Measurements from ENCODE around the gene TMEM60. TPM values are rescaled to one million over a fixed set of nuclear protein-coding genes. Genes with fewer than 3 reads are reported as not detected.

The TMEM60 gene
- polyA plus RNA-seq, 1 donor (not counting 4 experiments of a cell fraction or from before 2014, with no cell fraction given) = 27.5 TPM

- H3K27ac ChIP-seq (ENCODE audit: control insufficient read depth, insufficient read depth, low read length) = no peak overlapping the region
- DNase-seq (ENCODE audit: low read depth, low spot score) = no peak
- H3K4me3 ChIP-seq (ENCODE audit: control insufficient read depth in 2 of 3, extremely low read depth in 1 of 3, insufficient read depth in 2 of 3, low read depth in 1 of 3, low read length in 3 of 3) = no peak overlapping the region
- no peaks in the 10 kb centered on the region for H3K36me3 ChIP-seq (ENCODE audit: control insufficient read depth in 2 of 2, extremely low read depth in 1 of 2, insufficient read depth in 2 of 2, low read length in 2 of 2)
- FAIRE-seq = no peak
- no peaks in the 10 kb centered on the region for H3K9me3 ChIP-seq (ENCODE audit: control insufficient read depth, low read depth, low read length)
- H3K9me1 ChIP-seq (ENCODE audit: control insufficient read depth, extremely low read depth, insufficient read depth, low read length) = no peaks in the 10 kb centered on the region
- H4K20me1 ChIP-seq (ENCODE audit: control insufficient read depth, extremely low read depth, insufficient read depth, low read length) = no peaks in the 10 kb centered on the region
- H3K79me2 ChIP-seq (ENCODE audit: control insufficient read depth, insufficient read depth, low read length) = peaks cover 45% of the 10 kb centered on the region
- H3K9ac ChIP-seq (ENCODE audit: control insufficient read depth, extremely low read depth, insufficient read depth, low read length) = no peak overlapping the region
- TF ChIP-seq EZH2 (IDR thresholded peaks at IDR 0.05; ENCODE audit: low read length) (no peak), CTCF (optimal IDR thresholded peaks at IDR 0.05 in 1 of 3, IDR thresholded peaks at IDR 0.05 in 1 of 3, conservative IDR thresholded peaks at IDR 0.05 in 1 of 3; ENCODE audit: extremely low read depth in 1 of 3, insufficient read depth in 2 of 3, low read length in 3 of 3) (no peak)
- no peaks in the 10 kb centered on the region for H3K27me3 ChIP-seq (ENCODE audit: control insufficient read depth, extremely low read depth, insufficient read depth, low read length)
- no peak overlapping the region for H2AFZ ChIP-seq (ENCODE audit: control insufficient read depth, low read length)
- H3K4me1 ChIP-seq (ENCODE audit: control insufficient read depth, extremely low read depth, insufficient read depth, low read length) = peaks cover 10% of the 10 kb centered on the region
- dilution Hi-C loops (cut with MboI; ENCODE audit: extremely low pct_ligation_motif_present, low sequenced_read_pairs) = no loop called here
- no peak overlapping the region for H3K4me2 ChIP-seq (ENCODE audit: control insufficient read depth, extremely low read depth, insufficient read depth, low read depth, low read length)
These were observed 4.5 kb upstream of the TMEM60 start for GRCh38 chr7:77802557-77803405.

GRCh38 chr7:77800730-77801129, 2.5 kb upstream of the TMEM60 start:
- Histone ChIP-seq H3K27me3 (ENCODE audit: control insufficient read depth, extremely low read depth, insufficient read depth, low read length) (no peaks in the 10 kb centered on the region), H3K9me1 (ENCODE audit: control insufficient read depth, extremely low read depth, insufficient read depth, low read length) (no peaks in the 10 kb centered on the region), H3K9ac (ENCODE audit: control insufficient read depth, extremely low read depth, insufficient read depth, low read length) (no peak overlapping the region), H3K4me2 (ENCODE audit: control insufficient read depth, extremely low read depth, insufficient read depth, low read depth, low read length) (no peak overlapping the region), H3K4me1 (ENCODE audit: control insufficient read depth, extremely low read depth, insufficient read depth, low read length) (peaks cover 17% of the 10 kb centered on the region), H4K20me1 (ENCODE audit: control insufficient read depth, extremely low read depth, insufficient read depth, low read length) (peaks cover 2% of the 10 kb centered on the region), H3K9me3 (ENCODE audit: control insufficient read depth, low read depth, low read length) (no peaks in the 10 kb centered on the region), H3K79me2 (ENCODE audit: control insufficient read depth, insufficient read depth, low read length) (peaks cover 58% of the 10 kb centered on the region), H3K27ac (ENCODE audit: control insufficient read depth, insufficient read depth, low read length) (no peak overlapping the region), H3K36me3 (ENCODE audit: control insufficient read depth in 2 of 2, extremely low read depth in 1 of 2, insufficient read depth in 2 of 2, low read length in 2 of 2) (peaks cover 0 to 1% of the 10 kb centered on the region in 2 experiments), H3K4me3 (ENCODE audit: control insufficient read depth in 2 of 3, extremely low read depth in 1 of 3, insufficient read depth in 2 of 3, low read depth in 1 of 3, low read length in 3 of 3) (no peak overlapping the region), H2AFZ (ENCODE audit: control insufficient read depth, low read length) (no peak overlapping the region)
- dilution Hi-C loops (cut with MboI; ENCODE audit: extremely low pct_ligation_motif_present, low sequenced_read_pairs) = no loop called here
- FAIRE-seq (no peak), DNase-seq (ENCODE audit: low read depth, low spot score) (no peak)
- TF ChIP-seq EZH2 (IDR thresholded peaks at IDR 0.05; ENCODE audit: low read length) = no peak
- no peak for TF ChIP-seq CTCF (optimal IDR thresholded peaks at IDR 0.05 in 1 of 3, IDR thresholded peaks at IDR 0.05 in 1 of 3, conservative IDR thresholded peaks at IDR 0.05 in 1 of 3; ENCODE audit: extremely low read depth in 1 of 3, insufficient read depth in 2 of 3, low read length in 3 of 3)
